Smooth muscle cell (in vitro differentiated cells): ENCODE data around the gene RNU1-4. TPM values are rescaled to one million over a fixed set of nuclear protein-coding genes. Genes with fewer than 3 reads are reported as not detected.
"Not testable (repeated sequence)": the region's sequence is repeated elsewhere in the genome, so short reads cannot be mapped to it uniquely, and the experiment has no call there.

Experiments used
- DNase-seq: peaks from one replicate; lab custom pipeline; 2025; ENCODE audit not compliant: unreplicated experiment; lab: John Stamatoyannopoulos, UW
- H2AFZ ChIP-seq: fragments of 200-600 bp; sonication (generic); 2 replicates; pipeline ENCODE4 v1.6.0; 2016; ENCODE audit warnings: antibody characterized with exemption, low read depth, mild to moderate bottlenecking
- H3F3A ChIP-seq: fragments of 200-600 bp; sonication (generic); 2 replicates; pipeline ENCODE4 v1.6.0; 2017; ENCODE audit warnings: antibody characterized with exemption, low read depth
- H3K27ac ChIP-seq: fragments of 200-600 bp; sonication (generic); 2 replicates; pipeline ENCODE4 v1.5.1; 2016; ENCODE audit warnings: low read depth, mild to moderate bottlenecking
- H3K27me3 ChIP-seq: fragments of 200-600 bp; sonication (generic); 2 replicates; pipeline ENCODE4 v1.6.1; 2016; ENCODE audit warnings: low read depth, mild to moderate bottlenecking
- H3K36me3 ChIP-seq: fragments of 200-600 bp; sonication (generic); 2 replicates; pipeline ENCODE4 v1.5.1; 2016; ENCODE audit warnings: low read depth
- H3K4me1 ChIP-seq: fragments of 200-600 bp; sonication (generic); 2 replicates; pipeline ENCODE4 v1.5.1; 2016; ENCODE audit warnings: low read depth
- H3K4me2 ChIP-seq: fragments of 200-600 bp; sonication (generic); 2 replicates; pipeline ENCODE4 v1.6.0; 2016; ENCODE audit warnings: mild to moderate bottlenecking
- H3K4me3 ChIP-seq: fragments of 200-600 bp; sonication (generic); 2 replicates; pipeline ENCODE4 v1.5.1; 2016; ENCODE audit warnings: mild to moderate bottlenecking
- H3K79me2 ChIP-seq: fragments of 200-600 bp; sonication (generic); 2 replicates; pipeline ENCODE4 v1.6.0; 2016; ENCODE audit warnings: low read depth, mild to moderate bottlenecking
- H3K9ac ChIP-seq: fragments of 200-600 bp; sonication (generic); 2 replicates; pipeline ENCODE4 v1.6.0; 2016; ENCODE audit warnings: low read depth
- H3K9me3 ChIP-seq: fragments of 200-600 bp; sonication (generic); replicated peaks from 2 replicates; pipeline ENCODE4 v1.5.1; 2016; ENCODE audit warnings: low read depth
- H4K20me1 ChIP-seq: fragments of 200-600 bp; sonication (generic); 2 replicates; pipeline ENCODE4 v1.6.0; 2016; ENCODE audit warnings: low read depth
- CTCF ChIP-seq: fragments of 200-600 bp; sonication (generic); IDR thresholded peaks from 2 replicates; pipeline ENCODE4 v1.5.1; 2017; ENCODE audit warnings: borderline replicate concordance, mild to moderate bottlenecking, antibody characterized with exemption; ENCODE audit not compliant: insufficient read depth, poor library complexity, severe bottlenecking
- WGBS: methylation state at CpG from one replicate; pipeline ENCODE4 v1.1.7; 2016; ENCODE audit warnings: low lambda C conversion rate; 5-methylcytosine and 5-hydroxymethylcytosine counted together
- polyA plus RNA-seq: library from polyadenylated mRNA; unstranded; fragments of >200 nt; fragmentation: Nextera tagmentation; extraction: Ambion mirVana; gene quantifications from 2 replicates; pipeline ENCODE4 v1.2.1, GENCODE V29; 2016
- total RNA-seq: library from RNA; depleted of rRNA; stranded (reverse); fragments of >200 nt; gene quantifications from 2 replicates; pipeline ENCODE4 v1.2.3, GENCODE V29; 2014

Gene RNU1-4
- total and polyA plus RNA-seq, 2 experiments from 2014 or later: under 0.01 to 4.2 TPM

- no peak for TF ChIP-seq CTCF
- 86% methylated on average over 11 of the region's 11 CpGs for WGBS
- no peak overlapping the region for H3K4me3 ChIP-seq
- no peak for DNase-seq
- H3K4me2 ChIP-seq: no peak overlapping the region
- no peak overlapping the region for H2AFZ ChIP-seq
- no peaks in the 10 kb centered on the region for H4K20me1 ChIP-seq
- no peaks in the 10 kb centered on the region for H3K36me3 ChIP-seq
- no peaks in the 10 kb centered on the region for H3F3A ChIP-seq
- H3K27me3 ChIP-seq: no peaks in the 10 kb centered on the region
- H3K4me1 ChIP-seq: no peaks in the 10 kb centered on the region
- no peaks in the 10 kb centered on the region for H3K79me2 ChIP-seq
- no peaks in the 10 kb centered on the region for H3K9me3 ChIP-seq
- H3K9ac ChIP-seq: no peak overlapping the region
- no peak overlapping the region for H3K27ac ChIP-seq
Measured at GRCh38 chr1:16721871-16722641, 18.3 kb upstream of the RNU1-4 start.

GRCh38 chr1:16724718-16725438 lies 15.4 kb upstream of the RNU1-4 start:
- Histone ChIP-seq H3K9me3 (no peaks in the 10 kb centered on the region), H3F3A (no peaks in the 10 kb centered on the region), H3K4me3 (no peak overlapping the region), H3K9ac (no peak overlapping the region), H3K79me2 (no peaks in the 10 kb centered on the region), H3K4me2 (no peak overlapping the region), H3K27me3 (no peaks in the 10 kb centered on the region), H4K20me1 (no peaks in the 10 kb centered on the region), H2AFZ (no peak overlapping the region), H3K4me1 (no peaks in the 10 kb centered on the region), H3K36me3 (no peaks in the 10 kb centered on the region), H3K27ac (no peak overlapping the region)
- no peak for TF ChIP-seq CTCF
- DNase-seq: no peak
- 93% methylated on average over 45 of the region's 45 CpGs for WGBS

- not testable (repeated sequence) for H3K4me1 ChIP-seq, H4K20me1 ChIP-seq, H3K27ac ChIP-seq, H3K4me3 ChIP-seq, H3K36me3 ChIP-seq, H2AFZ ChIP-seq, H3K9ac ChIP-seq, DNase-seq, H3K4me2 ChIP-seq, H3K79me2 ChIP-seq, H3K9me3 ChIP-seq, H3F3A ChIP-seq, H3K27me3 ChIP-seq
- 58% methylated on average over 10 of the region's 10 CpGs for WGBS
Measured at GRCh38 chr1:16725439-16726245, 14.7 kb upstream of the RNU1-4 start.
